Large intestine (tissue), 3 donors: ENCODE data around the gene USP3. TPM values are rescaled to one million over a fixed set of nuclear protein-coding genes. Genes with fewer than 3 reads are reported as not detected.

Source experiments
- DNase-seq, 2 donors: peaks; one replicate each; pipeline versions ENCODE4 v3.0.0 to v3.0.0-alpha.2; 2013
- H3K27ac ChIP-seq: one replicate; pipeline ENCODE4 v1.5.1; 2013; ENCODE audit warnings: low read length
- H3K27me3 ChIP-seq: 2 replicates; pipeline ENCODE4 v1.6.1; 2013; ENCODE audit warnings: low read length; ENCODE audit not compliant: control insufficient read depth, insufficient read depth
- H3K36me3 ChIP-seq: 2 replicates; pipeline ENCODE4 v1.6.1; 2013; ENCODE audit warnings: low read length; ENCODE audit not compliant: control insufficient read depth, insufficient read depth
- H3K4me1 ChIP-seq: one replicate; pipeline ENCODE4 v1.6.1; 2013; ENCODE audit warnings: low read length; ENCODE audit not compliant: control insufficient read depth, insufficient read depth
- H3K4me3 ChIP-seq: one replicate; pipeline ENCODE4 v1.5.1; 2013; ENCODE audit warnings: low read length
- H3K9me3 ChIP-seq: one replicate; pipeline ENCODE4 v1.6.1; 2013; ENCODE audit warnings: mild to moderate bottlenecking, low read depth, low read length, moderate library complexity; ENCODE audit not compliant: control insufficient read depth
- WGBS: methylation state at CpG from one replicate; pipeline ENCODE4 v1.1.5; 2013; ENCODE audit warnings: low lambda C conversion rate; ENCODE audit not compliant: insufficient coverage; 5-methylcytosine and 5-hydroxymethylcytosine counted together
- polyA plus RNA-seq: library from polyadenylated mRNA; unstranded; fragments of 120-200 nt; gene quantifications from one replicate; pipeline ENCODE4 v1.2.1, GENCODE V29; 2013

The USP3 gene
- polyA plus RNA-seq, 1 donor, result 32.7 TPM

- Histone ChIP-seq H3K4me3 (peak overlapping the region; percentile 69), H3K27me3 (no peaks in the 10 kb centered on the region), H3K4me1 (peaks cover 46% of the 10 kb centered on the region), H3K27ac (peak overlapping the region; percentile 99), H3K36me3 (no peaks in the 10 kb centered on the region), H3K9me3 (no peaks in the 10 kb centered on the region)
- DNase-seq, result peak; percentile 83 to 93
- WGBS, result no CpG with 5 or more reads among the region's 28 CpGs
Observed at GRCh38 chr15:63503739-63504246, 600 bp upstream of the USP3 start.

DNA sequence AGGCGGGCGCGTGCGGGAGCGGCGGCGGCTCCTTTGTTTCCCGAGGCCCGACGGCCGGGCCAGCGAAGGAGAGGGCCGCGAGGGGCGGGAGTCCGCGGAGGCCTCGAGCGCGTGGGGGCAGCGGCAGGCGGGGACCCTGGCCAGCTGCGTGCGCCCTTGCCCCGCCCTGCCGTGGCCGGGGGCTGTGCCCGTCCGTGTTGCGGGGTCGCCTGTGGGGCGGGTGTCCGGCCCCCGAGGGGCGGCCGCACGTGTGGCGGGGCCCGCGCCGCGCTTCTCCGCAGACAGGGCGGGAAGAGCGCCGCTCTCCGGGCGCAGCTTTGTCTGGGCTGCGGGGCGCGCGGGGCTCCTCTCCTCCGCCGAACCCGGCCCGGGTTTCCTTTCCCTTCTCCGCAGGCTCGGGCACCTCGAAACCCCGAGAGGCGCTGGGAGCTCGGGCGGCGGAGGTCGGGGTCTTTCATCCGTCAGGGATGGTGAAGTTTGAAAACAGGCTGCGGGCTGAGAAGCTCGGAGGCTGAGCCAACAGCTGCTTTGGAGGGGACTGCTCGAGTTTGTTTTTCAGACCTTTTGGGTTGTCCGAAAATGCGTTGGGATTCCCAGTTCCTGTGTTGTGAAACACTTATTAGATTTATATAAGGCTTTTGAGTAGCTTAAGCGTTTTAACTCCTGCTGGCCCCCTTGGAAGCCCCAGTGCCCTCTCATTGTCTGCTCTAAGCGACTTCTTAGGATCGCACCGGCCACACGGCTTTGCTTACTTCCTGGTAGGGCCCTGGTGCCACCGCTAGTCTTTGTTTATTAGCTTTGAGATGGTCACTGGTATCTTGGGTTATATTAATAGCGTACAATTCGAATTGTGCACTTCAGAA, 817 bp downstream of the USP3 start:
- Histone ChIP-seq H3K27ac (peak overlapping the region; percentile 91), H3K4me3 (peak overlapping the region; percentile 90), H3K36me3 (no peaks in the 10 kb centered on the region), H3K4me1 (peaks cover 45% of the 10 kb centered on the region), H3K27me3 (no peaks in the 10 kb centered on the region), H3K9me3 (no peaks in the 10 kb centered on the region)
- DNase-seq, result peak; percentile 41 to 77
- WGBS, result no CpG with 5 or more reads among the region's 79 CpGs

DNA sequence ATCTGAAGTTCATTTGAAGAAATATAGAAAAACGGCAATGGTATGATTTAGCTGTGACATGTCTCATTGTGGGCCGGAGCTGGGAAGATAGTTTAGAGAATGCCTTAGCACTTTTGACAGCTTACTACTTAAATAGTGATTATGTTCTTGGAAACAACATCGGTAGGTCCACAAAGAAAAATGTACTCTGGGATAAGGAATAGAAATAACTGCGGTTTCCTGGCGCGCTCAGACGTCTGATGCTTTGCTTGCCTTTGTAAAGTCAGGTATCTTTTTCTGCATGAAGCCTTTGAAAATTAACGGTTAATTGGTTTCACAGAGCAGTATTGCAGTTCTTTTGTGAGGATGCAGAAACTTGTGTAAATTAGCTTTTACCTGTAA, 1.4 kb downstream of the USP3 start:
- H3K4me3 ChIP-seq, result peak overlapping the region; percentile 90
- H3K36me3 ChIP-seq, result no peaks in the 10 kb centered on the region
- DNase-seq, result no peak
- H3K27me3 ChIP-seq, result no peaks in the 10 kb centered on the region
- H3K4me1 ChIP-seq, result peaks cover 38% of the 10 kb centered on the region
- no peaks in the 10 kb centered on the region for H3K9me3 ChIP-seq
- H3K27ac ChIP-seq, result peak overlapping the region; percentile 91
- WGBS, result no CpG with 5 or more reads among the region's 8 CpGs

DNA sequence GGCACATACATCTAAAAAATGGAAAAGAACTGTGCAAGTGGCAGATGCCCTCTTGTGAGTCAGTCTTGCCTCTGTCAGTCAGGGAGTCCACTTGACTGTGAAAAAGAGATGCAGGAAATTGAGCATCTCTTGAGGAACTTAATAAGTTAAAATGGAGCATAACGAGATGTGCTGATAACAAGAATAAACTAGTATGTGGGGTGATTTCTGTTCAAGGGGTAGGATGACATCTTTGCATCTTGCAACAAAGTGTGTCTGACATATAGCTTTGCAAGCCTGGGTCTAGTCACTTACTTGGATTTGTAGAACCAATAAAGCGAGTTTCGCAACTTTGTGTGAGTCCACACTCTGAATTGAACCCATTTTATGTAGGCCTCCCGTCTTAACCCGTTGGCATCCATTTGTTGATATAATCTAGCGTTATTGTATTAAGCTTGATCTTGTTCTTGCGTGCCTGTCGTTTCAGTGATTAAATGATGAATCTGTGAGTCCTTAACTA, 2.2 kb downstream of the USP3 start:
- H3K4me1 ChIP-seq, result peaks cover 31% of the 10 kb centered on the region
- DNase-seq, result peak; percentile 31 to 59
- WGBS, result 80% methylated on average over 1 of the region's 8 CpGs
- no peaks in the 10 kb centered on the region for H3K36me3 ChIP-seq
- no peak overlapping the region for H3K27ac ChIP-seq
- H3K4me3 ChIP-seq, result no peak overlapping the region
- no peaks in the 10 kb centered on the region for H3K27me3 ChIP-seq
- H3K9me3 ChIP-seq, result no peaks in the 10 kb centered on the region

- 100% methylated on average over 1 of the region's 2 CpGs for WGBS
- Histone ChIP-seq H3K36me3 (no peaks in the 10 kb centered on the region), H3K9me3 (no peaks in the 10 kb centered on the region), H3K27me3 (no peaks in the 10 kb centered on the region), H3K4me3 (no peak overlapping the region), H3K27ac (no peak overlapping the region), H3K4me1 (peaks cover 17% of the 10 kb centered on the region)
- DNase-seq, result no peak
Observed at GRCh38 chr15:63507878-63508818, 3.8 kb downstream of the USP3 start.

DNA sequence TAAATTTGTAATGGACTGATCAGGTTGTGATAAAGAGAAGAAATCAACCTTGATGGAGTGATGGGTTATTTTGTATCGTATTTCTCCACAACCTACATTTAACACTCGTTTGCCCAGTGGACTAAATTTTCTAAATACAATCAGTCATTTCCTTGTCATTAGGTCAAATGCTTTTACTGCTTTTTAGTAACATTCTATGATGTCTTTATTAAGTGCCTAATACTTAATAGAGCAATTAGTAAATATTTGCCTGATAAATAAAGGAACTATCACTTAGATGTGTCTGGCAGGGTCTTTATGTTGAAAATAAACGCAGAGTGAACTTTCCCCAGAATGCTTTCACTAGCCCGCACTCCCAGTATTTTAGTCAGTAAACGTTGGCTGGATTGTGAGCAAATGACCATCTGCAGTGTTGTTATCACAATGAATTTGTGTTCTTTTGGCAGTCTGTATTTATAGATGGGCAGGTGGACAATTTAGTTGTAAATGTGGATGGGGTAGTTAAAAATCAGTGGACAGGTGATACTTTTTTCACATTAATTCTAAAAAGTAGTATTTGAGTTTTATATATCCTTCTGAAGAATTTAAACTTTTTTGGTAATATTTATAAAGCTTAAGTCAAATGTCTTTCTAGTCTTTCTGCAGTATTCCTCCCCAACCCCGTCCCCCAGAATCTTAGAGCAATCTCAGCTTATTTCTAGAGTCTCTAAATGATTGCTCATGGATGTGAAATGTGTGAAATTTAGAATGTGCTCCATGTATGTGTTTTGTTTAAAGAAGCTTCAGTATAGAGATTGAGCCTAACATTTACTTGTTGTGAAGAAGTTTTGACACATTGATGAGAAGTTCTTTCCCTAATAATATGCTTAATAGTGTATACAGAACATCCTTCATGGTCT, 4.9 kb downstream of the USP3 start:
- no peak for DNase-seq
- Histone ChIP-seq H3K27ac (no peak overlapping the region), H3K9me3 (no peaks in the 10 kb centered on the region), H3K4me3 (no peak overlapping the region), H3K4me1 (peaks cover 11% of the 10 kb centered on the region), H3K27me3 (no peaks in the 10 kb centered on the region), H3K36me3 (no peaks in the 10 kb centered on the region)
- WGBS, result 60% methylated on average over 1 of the region's 6 CpGs

DNA sequence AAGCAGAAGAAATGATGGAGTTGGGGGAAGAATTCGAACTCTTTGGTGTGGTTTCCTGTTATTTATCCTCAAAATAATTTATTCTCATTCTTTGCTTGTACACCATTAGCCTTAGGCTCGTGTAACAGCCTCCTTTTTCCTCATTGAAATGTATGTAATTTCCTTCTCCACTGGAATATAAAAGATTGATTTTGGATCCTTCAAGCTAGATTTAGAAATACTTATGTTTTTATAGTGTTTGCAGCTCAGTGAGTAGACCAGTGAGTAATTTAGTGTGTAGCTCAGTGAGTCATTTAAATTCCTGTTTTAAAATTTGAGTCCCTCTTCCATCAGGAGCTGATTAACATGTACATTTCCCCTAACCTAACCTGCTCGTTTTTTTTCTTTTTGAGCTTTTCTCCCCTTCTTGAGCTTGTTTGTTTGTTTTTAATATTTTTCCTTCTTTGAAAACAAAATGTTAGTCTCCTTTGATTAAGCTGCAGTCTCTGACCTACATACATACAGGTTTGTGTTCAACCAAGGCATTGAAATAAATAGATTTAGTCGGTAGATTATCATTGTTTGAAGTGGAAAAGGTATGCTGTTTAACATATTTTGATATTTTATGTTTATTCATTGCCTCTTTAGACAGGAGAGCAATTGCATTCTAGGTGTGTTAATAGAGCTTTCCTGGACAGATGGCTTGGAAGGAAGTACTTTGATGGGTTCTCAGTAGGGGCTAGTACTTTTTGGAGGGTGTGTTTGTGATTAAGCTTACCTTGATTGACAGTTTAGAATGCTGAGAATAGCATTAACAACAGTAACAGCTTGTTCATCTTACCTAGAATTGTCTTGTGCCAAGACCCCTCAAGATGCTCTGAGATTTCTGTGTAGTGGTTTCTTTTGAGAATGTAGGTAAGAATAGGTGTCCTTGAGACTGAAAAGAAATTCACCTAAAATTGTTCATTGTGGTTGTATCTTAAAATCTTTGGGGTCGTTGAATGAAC, 5.9 kb downstream of the USP3 start:
- no peak overlapping the region for H3K4me3 ChIP-seq
- no peaks in the 10 kb centered on the region for H3K9me3 ChIP-seq
- no peak overlapping the region for H3K27ac ChIP-seq
- H3K4me1 ChIP-seq, result peaks cover 14% of the 10 kb centered on the region
- H3K27me3 ChIP-seq, result no peaks in the 10 kb centered on the region
- WGBS, result 70% methylated on average over 2 of the region's 5 CpGs
- no peak for DNase-seq
- no peaks in the 10 kb centered on the region for H3K36me3 ChIP-seq

GRCh38 chr15:63512148-63512547, 7.8 kb downstream of the USP3 start:
- WGBS, result 99% methylated on average over 5 of the region's 5 CpGs
- no peak for DNase-seq
- Histone ChIP-seq H3K27ac (no peak overlapping the region), H3K36me3 (no peaks in the 10 kb centered on the region), H3K27me3 (no peaks in the 10 kb centered on the region), H3K4me1 (peaks cover 4% of the 10 kb centered on the region), H3K4me3 (no peak overlapping the region), H3K9me3 (no peaks in the 10 kb centered on the region)

DNA sequence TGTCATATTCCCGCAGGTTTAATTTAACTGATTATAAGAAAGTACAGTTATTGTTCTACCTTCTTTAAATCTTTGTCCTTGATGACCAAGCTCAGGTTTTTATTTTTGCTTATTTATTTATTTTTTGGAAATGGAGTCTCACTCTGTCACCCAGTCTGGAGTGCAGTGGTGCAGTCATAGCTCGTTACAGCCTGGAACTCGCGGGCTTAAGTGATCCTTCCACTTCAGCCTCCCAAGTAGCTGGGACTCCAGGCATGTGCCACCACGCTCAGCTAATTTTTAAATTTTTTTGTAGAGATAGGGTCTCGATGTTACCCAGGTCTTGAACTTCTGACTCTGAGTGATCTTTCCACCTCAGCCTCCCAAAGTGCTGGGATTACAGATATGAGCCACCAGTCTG, 8.9 kb downstream of the USP3 start:
- Histone ChIP-seq H3K36me3 (no peaks in the 10 kb centered on the region), H3K9me3 (no peaks in the 10 kb centered on the region), H3K4me3 (no peak overlapping the region), H3K4me1 (peaks cover 8% of the 10 kb centered on the region), H3K27ac (no peak overlapping the region), H3K27me3 (no peaks in the 10 kb centered on the region)
- 60% methylated on average over 1 of the region's 6 CpGs for WGBS
- no peak for DNase-seq
